ENCODE data around the gene FIP1L1. TPM values are rescaled to one million over a fixed set of nuclear protein-coding genes. Genes with fewer than 3 reads are reported as not detected.

The FIP1L1 gene
- total RNA-seq, 1 experiment from 2014 or later: 39.7 TPM

- DNase-seq (ENCODE audit: low read depth): peak; percentile 91
These were observed 99.0 kb downstream of the FIP1L1 start for GRCh38 chr4:53476232-53477037.

- no peak for DNase-seq (ENCODE audit: low read depth)
These were observed 99.7 kb downstream of the FIP1L1 start for GRCh38 chr4:53477038-53477565.

- DNase-seq (ENCODE audit: low read depth): no peak
These were observed 100.2 kb downstream of the FIP1L1 start for GRCh38 chr4:53477636-53478035.

GRCh38 chr4:53478671-53479456, 101.4 kb downstream of the FIP1L1 start:
- DNase-seq (ENCODE audit: low read depth): peak; percentile 55

GRCh38 chr4:53479736-53480525, 102.5 kb downstream of the FIP1L1 start:
- DNase-seq (ENCODE audit: low read depth): peak; percentile 36

GRCh38 chr4:53480909-53481308, 103.5 kb downstream of the FIP1L1 start:
- DNase-seq (ENCODE audit: low read depth): no peak

GRCh38 chr4:53481586-53481985, 104.1 kb downstream of the FIP1L1 start:
- DNase-seq (ENCODE audit: low read depth): no peak

- no peak for DNase-seq (ENCODE audit: low read depth)
These were observed 105.8 kb downstream of the FIP1L1 start for GRCh38 chr4:53483250-53483649.

- no peak for DNase-seq (ENCODE audit: low read depth)
These were observed 107.6 kb downstream of the FIP1L1 start for GRCh38 chr4:53484911-53485657.

GRCh38 chr4:53485658-53486040, 108.2 kb downstream of the FIP1L1 start:
- DNase-seq (ENCODE audit: low read depth): no peak

- DNase-seq (ENCODE audit: low read depth): no peak
These were observed 110.3 kb downstream of the FIP1L1 start for GRCh38 chr4:53487766-53488165.

- peak; percentile 32 for DNase-seq (ENCODE audit: low read depth)
These were observed 111.9 kb downstream of the FIP1L1 start for GRCh38 chr4:53489279-53489889.

GRCh38 chr4:53490161-53490956, 112.9 kb downstream of the FIP1L1 start:
- DNase-seq (ENCODE audit: low read depth): no peak

- peak; percentile 41 for DNase-seq (ENCODE audit: low read depth)
These were observed 113.7 kb downstream of the FIP1L1 start for GRCh38 chr4:53490965-53491622.

GRCh38 chr4:53494851-53495250, 117.4 kb downstream of the FIP1L1 start:
- DNase-seq (ENCODE audit: low read depth): no peak

- no peak for DNase-seq (ENCODE audit: low read depth)
These were observed 120.2 kb downstream of the FIP1L1 start for GRCh38 chr4:53497487-53498244.

GRCh38 chr4:53498706-53499105, 121.3 kb downstream of the FIP1L1 start:
- DNase-seq (ENCODE audit: low read depth): no peak

- DNase-seq (ENCODE audit: low read depth): no peak
These were observed 122.3 kb downstream of the FIP1L1 start for GRCh38 chr4:53499791-53500190.

- DNase-seq (ENCODE audit: low read depth): no peak
These were observed 123.1 kb downstream of the FIP1L1 start for GRCh38 chr4:53500546-53500945.

Measured in Daoy (cell line).